GM19035 (cell line): ENCODE data around the gene DMRTC2.
"Not testable (repeated sequence)": the region's sequence is repeated elsewhere in the genome, so short reads cannot be mapped to it uniquely, and the experiment has no call there.

Experiments
- ATAC-seq: cut with Tn5 transposase; IDR thresholded peaks from one replicate; pipeline ENCODE4 v1.9.1; 2021; ENCODE audit not compliant: unreplicated experiment

DMRTC2 gene

DNA sequence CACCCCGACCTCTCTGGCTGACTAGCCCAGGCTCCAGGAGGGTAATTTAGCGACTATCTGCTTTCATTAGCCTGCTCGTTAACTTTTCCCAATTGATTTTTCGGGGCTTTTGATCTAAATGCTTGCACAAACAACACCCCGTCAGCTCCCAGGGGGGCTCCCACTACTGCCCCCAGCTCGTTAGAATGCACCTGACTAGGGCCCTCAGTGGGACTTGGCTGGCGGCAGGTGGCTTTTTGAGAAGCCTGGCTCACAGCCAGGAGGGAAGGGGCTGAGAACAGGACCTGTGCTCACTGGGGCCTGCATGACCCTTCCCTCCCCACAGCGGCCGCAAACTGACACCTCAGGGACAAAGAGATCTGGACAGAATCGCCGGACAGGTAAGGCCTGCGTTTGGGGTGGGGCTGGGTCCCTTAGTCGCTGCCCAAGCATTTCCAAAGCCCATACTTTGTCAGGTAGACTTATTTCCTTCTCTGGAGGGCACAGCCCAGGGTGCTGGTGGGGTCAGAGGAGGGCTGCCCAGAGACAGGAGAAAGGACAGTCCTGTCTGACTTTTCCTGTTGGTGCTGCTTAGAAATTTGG is 24.6 kb downstream of the DMRTC2 start:
- no peak for ATAC-seq

GRCh38 chr19:41870401-41870873 is 25.6 kb downstream of the DMRTC2 start:
- ATAC-seq: no peak

DNA sequence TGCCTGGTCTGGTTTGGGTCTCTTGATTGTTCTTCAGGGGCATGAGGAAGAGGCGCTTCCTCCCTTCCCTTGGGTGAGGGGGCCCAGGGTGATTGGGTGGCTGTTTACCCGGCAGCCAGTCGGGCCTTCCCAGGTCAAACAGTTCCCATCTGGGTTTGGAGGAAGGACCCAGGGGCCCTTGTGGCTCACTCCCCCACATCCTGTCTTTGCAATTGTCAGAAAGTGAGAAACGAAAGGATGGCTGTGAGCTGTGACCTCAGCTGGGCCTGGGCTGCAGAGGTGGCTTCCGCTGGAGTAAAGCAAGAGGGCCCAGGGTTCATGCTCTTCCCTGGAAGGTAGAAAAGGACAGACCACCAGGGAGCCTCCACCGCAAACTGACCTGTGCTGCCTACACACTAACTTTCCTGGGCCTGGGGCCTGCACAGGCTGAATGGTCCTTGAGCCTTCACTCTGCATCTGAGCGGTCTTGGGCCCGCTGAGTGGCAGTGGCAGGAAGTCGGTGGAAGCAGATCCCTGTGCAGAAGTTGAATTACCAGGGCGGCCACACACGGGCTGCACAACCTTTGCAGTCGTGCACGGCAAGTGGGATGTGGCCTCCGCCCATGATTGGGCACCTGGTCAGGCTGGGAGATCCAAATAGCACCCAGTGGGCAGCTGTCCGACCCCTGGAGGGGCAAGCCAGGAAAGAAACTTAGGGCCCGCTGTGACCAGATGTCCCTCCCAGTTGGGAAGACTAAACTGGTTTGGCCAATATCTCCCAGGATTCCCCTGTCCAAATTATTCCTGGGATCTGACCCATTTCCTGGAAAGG is 26.9 kb downstream of the DMRTC2 start:
- peak; percentile 51 for ATAC-seq

DNA sequence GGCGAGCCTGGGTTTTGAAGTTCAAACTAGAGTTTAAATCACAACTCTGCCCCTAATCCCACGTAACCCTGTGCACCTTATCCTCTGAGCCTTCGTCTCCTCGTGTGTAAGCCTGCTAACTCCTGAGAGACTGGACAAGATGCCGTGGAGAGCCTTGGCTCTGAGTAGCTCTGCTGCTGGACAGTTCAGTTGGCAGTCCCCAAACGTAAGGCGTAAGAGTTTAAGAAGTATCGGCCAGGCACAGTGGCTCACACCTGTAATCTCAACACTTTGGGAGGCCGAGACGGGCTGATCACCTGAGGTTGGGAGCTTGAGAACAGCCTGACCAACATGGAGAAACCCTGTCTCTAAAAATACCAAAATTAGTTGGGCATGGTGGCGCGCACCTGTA is 27.5 kb downstream of the DMRTC2 start:
- no peak for ATAC-seq

- no peak for ATAC-seq
Measured at GRCh38 chr19:41872775-41873647, 28.2 kb downstream of the DMRTC2 start.

DNA sequence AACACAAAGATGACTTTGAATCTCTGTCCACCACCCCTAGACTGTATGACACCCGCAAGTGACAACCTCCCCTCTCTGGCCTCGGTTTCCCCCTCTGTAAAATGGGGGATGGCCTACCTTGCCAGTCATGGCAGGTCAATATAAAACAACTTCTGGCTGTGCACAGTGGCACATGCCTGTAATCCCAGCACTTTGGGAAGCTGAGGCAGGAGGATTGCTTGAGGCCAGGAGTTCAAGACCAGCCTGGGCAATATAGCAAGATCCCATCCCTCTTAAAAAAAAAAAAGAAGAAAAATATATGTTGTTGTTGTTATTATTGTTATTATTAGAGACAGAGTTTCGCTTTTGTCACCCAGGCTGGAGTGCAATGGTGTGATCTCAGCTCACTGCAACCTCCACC is 31.1 kb downstream of the DMRTC2 start:
- ATAC-seq: not testable (repeated sequence)

DNA sequence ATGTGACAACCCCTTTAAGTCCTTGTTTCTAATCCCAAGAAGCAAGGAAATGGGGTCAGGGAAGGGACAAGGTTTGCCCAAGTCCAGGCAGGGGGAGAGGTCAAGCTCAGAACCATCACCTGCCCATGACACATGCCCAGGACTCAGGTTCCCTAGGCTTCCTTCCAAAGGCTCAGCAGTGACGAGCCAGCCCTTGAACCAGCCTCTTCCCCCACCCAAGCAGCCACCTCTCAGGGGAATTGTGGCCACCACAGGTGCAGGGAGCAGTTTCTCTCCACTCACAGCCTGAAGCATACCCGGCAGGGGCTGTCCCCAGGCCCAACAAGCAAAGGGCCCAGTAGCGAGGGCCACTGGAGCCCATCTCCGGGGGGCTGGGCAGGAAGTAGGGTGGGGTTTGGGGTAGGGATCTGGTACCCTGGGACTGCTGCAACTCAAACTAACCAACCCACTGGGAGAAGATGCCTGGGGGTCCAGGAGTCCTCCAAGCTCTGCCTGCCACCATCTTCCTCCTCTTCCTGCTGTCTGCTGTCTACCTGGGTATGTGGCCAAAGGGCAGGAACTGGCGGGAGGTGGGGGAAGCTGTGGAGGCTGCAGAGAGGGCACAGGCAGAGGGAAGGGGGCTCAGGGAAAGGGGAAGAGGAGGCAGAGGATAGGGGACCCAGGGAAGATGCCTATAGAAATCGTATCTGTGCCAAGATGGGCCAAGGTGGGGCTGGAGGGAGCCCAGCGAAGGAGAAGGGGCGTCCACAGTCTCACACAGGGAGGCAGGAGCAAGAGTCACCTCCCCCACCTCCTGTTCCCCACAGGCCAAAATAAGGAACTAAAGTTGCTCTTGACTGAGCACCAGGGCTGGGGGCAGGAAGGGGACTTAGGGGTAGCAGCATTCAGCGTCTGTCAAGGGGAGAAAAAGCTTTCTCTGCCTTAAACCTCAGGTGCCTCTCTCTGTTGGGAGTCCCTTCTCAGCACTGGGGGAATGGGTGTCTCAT is 32.3 kb downstream of the DMRTC2 start, which contains the start of gene CD79A:
CD79A (plus strand) TSS at position 433 of the 986 bp plus-strand sequence; CDS start at position 459, 26 bp downstream.
- peak; percentile 55 for ATAC-seq

DNA sequence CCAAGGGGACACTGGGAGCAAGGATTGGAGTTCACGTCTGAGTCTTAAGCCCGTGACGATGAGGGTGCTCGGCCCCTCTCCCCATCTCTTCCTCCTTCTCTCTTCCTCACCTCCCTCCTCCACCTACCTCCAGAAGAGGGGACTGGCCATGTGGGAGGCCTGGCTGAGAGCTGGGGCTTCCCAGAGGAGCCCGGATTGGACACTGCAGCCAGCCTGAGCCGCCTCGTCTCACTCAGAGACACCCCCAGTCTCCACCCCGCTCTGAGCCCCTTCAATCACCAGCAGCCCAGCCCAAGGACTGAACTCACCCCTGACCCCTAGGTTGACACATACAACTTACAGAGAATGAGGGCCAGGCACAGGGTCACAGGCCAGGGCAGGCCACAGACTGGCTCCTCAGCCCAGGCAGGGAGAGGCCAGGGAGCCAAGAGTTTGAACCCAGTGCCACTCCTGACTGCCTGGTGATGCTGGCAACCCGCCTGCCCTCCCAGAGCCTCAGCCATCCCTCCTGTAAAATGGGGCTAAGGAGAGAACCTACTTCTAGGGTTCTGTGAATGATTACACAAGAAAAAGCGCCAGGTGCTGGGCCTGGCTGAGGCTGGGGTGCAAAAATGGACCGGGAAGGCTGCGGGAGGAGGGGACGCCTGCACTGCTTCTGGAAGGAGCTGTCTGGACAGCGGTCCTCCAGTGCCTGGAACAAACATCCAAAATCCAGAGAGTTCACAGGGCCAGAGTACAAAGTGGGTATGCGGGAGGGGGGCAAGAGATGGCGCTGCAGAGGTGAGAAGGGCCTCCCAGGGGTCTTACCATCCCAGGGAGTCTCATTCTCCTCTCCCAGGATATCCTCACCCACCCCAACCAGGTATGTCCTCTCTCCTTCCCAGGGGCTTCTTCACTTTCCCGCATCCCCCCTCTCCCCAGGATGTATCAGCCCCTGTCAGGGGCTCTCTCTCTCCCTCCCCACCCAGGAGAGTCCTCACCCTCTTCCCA is 33.4 kb downstream of the DMRTC2 start:
- no peak for ATAC-seq

- ATAC-seq: no peak
Measured at GRCh38 chr19:41879080-41879479, 34.2 kb downstream of the DMRTC2 start.

GRCh38 chr19:41879670-41880328 is 35.0 kb downstream of the DMRTC2 start:
- ATAC-seq: no peak

GRCh38 chr19:41880329-41880708 is 35.5 kb downstream of the DMRTC2 start:
- no peak for ATAC-seq

DNA sequence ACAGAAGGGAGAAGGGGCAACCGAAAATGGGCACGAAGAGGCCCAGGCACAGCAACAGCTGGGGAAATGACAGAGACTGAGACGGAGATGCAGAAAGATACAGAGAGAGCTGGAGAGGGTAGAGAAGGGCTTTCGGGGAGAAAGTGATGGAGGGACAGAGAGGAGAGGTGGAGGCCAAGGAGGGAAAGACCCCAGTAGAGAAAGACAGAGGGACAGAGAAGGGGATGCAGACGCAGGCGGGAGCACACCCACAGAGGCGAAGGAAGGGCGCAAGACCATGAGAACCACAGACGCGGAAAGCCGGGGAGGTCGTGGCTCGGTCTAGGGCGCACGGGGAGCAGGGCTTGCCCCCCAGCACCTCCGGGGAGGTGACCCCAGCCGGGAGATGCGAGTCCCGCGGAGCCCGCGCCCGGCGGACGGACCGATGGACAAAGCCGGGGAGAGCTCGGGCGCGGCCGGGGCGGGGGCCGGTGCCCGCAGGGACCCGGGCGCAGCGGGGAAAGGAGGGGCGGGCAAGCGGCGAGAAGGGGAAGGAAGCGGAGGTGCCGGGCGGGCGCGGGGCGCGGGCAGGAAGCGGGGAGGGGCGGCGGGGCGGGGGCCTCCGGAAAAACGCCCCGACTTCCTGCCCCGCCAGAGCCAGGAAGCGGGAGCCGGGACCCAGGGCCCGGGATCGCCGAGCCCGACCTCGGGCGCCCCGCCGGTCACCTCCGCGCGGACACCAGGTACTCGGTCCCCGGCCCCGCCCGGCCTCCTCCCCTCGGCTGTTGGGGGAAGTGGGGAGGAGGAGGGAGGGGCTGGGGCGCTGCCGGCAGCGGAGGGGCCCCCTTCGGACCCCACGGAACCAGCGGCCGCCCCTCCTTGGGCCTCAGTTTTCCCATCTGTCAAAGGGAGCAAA is 38.0 kb downstream of the DMRTC2 start, which contains the start of gene ARHGEF1:
ARHGEF1 (plus strand) TSS at position 617 of the 895 bp plus-strand sequence. CDS start 4,899 bp downstream, outside the sequence.
- ATAC-seq: no peak

DNA sequence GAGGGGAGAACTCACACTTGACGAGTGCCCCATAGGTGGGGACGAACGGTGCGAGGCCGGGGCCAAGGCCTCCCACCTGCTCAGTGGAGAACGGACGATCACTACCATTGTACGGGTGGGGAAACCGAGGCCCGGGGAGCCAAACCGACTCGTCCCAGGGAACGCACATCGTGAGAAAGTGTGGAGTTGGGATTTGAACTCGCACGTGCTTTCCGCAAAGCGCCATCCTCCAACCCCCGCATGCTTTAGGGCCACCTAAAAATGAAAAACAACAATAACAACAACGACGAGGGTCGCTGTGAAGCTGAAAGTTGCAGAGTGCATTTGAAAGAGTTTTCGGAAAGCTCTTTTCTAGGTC is 38.6 kb downstream of the DMRTC2 start:
- ATAC-seq: no peak

- ATAC-seq: peak; percentile 71
Measured at GRCh38 chr19:41883821-41884733, 39.2 kb downstream of the DMRTC2 start.

DNA sequence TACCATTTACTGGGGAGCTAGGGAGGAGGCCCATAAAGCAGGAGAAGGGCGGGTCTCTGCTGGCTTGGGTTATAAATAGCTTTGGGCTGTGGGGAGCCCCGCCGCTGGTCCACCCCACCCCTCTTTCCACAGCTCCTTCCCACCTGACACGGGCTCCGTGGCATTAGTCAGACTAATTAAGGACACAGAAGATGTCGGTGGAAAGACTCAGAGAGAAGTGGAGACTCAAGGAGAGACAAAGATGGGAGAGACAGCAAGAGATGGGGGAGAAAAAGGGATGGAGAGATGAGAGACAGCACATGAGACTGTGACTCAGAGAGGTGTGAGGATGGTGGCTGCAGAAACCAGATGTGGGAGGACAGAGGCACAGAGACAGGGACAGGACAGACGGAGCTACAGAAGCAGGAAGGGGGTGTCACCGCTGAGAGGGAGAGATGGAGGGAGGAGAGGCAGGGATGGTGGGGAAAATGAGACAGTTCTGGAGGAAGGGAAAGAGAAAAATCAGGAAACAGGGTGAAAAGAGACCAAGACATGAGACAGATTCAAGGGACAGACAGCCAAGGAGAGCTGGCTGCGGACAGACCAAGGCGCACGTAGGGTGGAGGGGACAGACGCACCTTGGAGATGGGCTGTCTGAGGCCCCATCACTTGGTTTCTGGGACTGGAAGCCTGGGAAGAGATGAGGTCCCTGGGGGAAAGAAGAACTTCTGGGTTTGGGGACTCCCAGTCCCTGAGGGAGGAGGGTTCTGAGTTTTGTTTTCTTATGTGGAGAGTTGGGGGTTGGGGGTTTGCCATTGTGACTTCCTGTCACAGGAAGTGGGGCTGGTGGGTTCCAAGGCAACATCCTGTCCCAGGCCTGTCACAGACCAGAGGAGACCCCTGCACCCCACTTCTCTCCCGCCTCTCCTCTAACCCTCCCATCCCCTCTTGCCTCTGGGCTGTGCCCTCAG is 42.2 kb downstream of the DMRTC2 start:
- ATAC-seq: no peak
